ENCODE data around the gene MINDY3. TPM values are rescaled to one million over a fixed set of nuclear protein-coding genes. Genes with fewer than 3 reads are reported as not detected.

MINDY3 gene
- total and polyA plus RNA-seq, 10 donors = 16.1 to 35.0 (median 30.0) TPM

DNA sequence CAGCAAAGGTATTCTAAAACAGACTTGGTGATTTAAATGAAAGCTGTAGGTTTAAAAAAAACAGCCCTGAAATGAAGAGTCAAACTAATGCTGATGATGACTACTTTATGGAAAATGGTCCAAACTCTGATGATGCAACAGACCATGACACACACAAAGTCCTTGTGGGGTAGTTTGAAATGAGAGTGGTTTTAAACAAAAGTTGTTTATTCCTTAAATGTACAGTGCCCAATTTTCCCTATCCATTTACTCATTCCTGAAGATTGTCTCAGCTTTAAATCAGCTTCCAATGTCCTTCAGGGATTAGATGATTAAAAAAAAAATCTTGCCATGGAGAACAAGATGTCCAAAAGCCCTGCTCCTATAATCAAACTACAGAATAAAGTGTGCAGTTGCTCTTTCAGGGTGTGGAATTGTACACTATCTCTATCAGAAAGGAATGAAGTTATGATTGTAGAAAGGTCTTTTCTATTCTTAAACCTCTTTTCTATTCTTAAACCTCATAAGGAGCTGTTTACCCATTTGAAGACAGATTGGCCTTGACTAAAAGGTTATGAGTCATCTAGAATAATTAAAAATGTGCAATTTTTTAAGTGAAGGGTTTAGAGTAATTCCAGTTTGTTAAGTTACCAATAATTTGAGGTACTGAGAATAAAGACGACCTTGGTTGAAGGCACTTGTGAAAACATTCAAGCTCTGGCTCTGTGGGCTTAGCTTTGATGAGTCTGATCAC lies 70.3 kb downstream of the MINDY3 start:
- Histone ChIP-seq H3K36me3 (peaks cover 4 to 88% (median 41%) of the 10 kb centered on the region in 6 donors), H3K4me3 (no peak overlapping the region), H3K9me3 (no peaks in the 10 kb centered on the region), H3K27ac (peak overlapping the region in 1 of 8 donors; percentile 11), H3K4me1 (peaks cover 0 to 10% (median 0%) of the 10 kb centered on the region in 6 donors), H3K27me3 (replicated peaks in 1 of 7) (no peaks in the 10 kb centered on the region)
- intact Hi-C loops (cut with DNase I; ENCODE audit: low total_unique reads) = no loop called here
- TF ChIP-seq POLR2A (IDR thresholded peaks at IDR 0.05) = no peak
- no peak for TF ChIP-seq POLR2AphosphoS5 (IDR thresholded peaks at IDR 0.05)
- TF ChIP-seq CTCF (IDR thresholded peaks at IDR 0.05 in 8 of 11, conservative IDR thresholded peaks at IDR 0.05 in 3 of 11) = no peak
- DNase-seq = no peak
- WGBS, 5 donors = 85 to 98% (median 89%) methylated on average over 1 of the region's 1 CpG

- TF ChIP-seq CTCF (IDR thresholded peaks at IDR 0.05 in 8 of 11, conservative IDR thresholded peaks at IDR 0.05 in 3 of 11) = no peak
- TF ChIP-seq POLR2AphosphoS5 (IDR thresholded peaks at IDR 0.05) = peak in 1 of 3 donors; percentile 17
- peaks cover 0 to 10% (median 0%) of the 10 kb centered on the region in 6 donors for H3K4me1 ChIP-seq
- DNase-seq = no peak
- peaks cover 4 to 89% (median 40%) of the 10 kb centered on the region in 6 donors for H3K36me3 ChIP-seq
- no peak overlapping the region for H3K4me3 ChIP-seq
- 87 to 100% (median 92%) methylated on average over 5 of the region's 5 CpGs for WGBS, 5 donors
- peak overlapping the region in 3 of 8 donors; percentile 14 to 48 (median 16) for H3K27ac ChIP-seq
- no peaks in the 10 kb centered on the region for H3K27me3 ChIP-seq (replicated peaks in 1 of 7)
- H3K9me3 ChIP-seq = no peaks in the 10 kb centered on the region
- intact Hi-C loops (cut with DNase I; ENCODE audit: low total_unique reads) = no loop called here
Measured at GRCh38 chr10:15787426-15787825, 72.9 kb downstream of the MINDY3 start.

- Histone ChIP-seq H3K36me3 (peaks cover 4 to 100% (median 55%) of the 10 kb centered on the region in 6 donors), H3K4me1 (no peaks in the 10 kb centered on the region)
Measured at GRCh38 chr10:15784662-15785300, 75.5 kb downstream of the MINDY3 start.

More at GRCh38 chr10:15784662-15785300, 75.5 kb downstream of the MINDY3 start:
- Histone ChIP-seq H3K4me3 (no peak overlapping the region), H3K27ac (no peak overlapping the region), H3K27me3 (replicated peaks in 1 of 7) (no peaks in the 10 kb centered on the region), H3K9me3 (no peaks in the 10 kb centered on the region)
- WGBS, 5 donors = 94 to 98% (median 97%) methylated on average over 8 of the region's 8 CpGs
- no peak for DNase-seq
- intact Hi-C loops (cut with DNase I; ENCODE audit: low total_unique reads) = no loop called here
- no peak for TF ChIP-seq POLR2A (IDR thresholded peaks at IDR 0.05)
- no peak for TF ChIP-seq POLR2AphosphoS5 (IDR thresholded peaks at IDR 0.05)
- no peak for TF ChIP-seq CTCF (IDR thresholded peaks at IDR 0.05 in 8 of 11, conservative IDR thresholded peaks at IDR 0.05 in 3 of 11)

Data from spleen (tissue), 11 donors.